Transverse colon (tissue), 4 donors: Measurements from ENCODE around the gene PRPF19. TPM values are rescaled to one million over a fixed set of nuclear protein-coding genes. Genes with fewer than 3 reads are reported as not detected.

Source experiments
- DNase-seq: peaks from one replicate; pipeline ENCODE4 v3.0.0-alpha.2; 2019
- H3K27ac ChIP-seq, 4 donors: fragments of 200-600 bp; sonication (generic); 2 replicates each; pipeline ENCODE4 v1.5.1; 2016 to 2018; ENCODE audit warnings: inconsistent platforms in 4 of 4
- H3K27me3 ChIP-seq: fragments of 200-600 bp; sonication (generic); 2 replicates; pipeline ENCODE4 v1.5.1; 2017; ENCODE audit warnings: inconsistent platforms
- H3K36me3 ChIP-seq, 4 donors: fragments of 200-600 bp; sonication (generic); 2 replicates each; pipeline ENCODE4 v1.5.1; 2017 to 2019; ENCODE audit warnings: inconsistent platforms in 4 of 4
- H3K4me1 ChIP-seq, 4 donors: fragments of 200-600 bp; sonication (generic); 2 replicates each; pipeline ENCODE4 v1.5.1; 2017 to 2020; ENCODE audit warnings: inconsistent platforms in 4 of 4
- H3K4me3 ChIP-seq, 4 donors: fragments of 200-600 bp; sonication (generic); 1 replicate in 1 of 4; 2 replicates in 3 of 4; pipeline versions ENCODE4 v1.5.1 to v1.6.1; 2017 to 2019; ENCODE audit warnings: inconsistent platforms in 4 of 4
- H3K9me3 ChIP-seq, 2 donors: fragments of 200-600 bp; sonication (generic); 2 replicates each; pipeline ENCODE4 v1.5.1; 2017 to 2019; ENCODE audit warnings: inconsistent platforms in 2 of 2
- EP300 ChIP-seq: sonication (generic); formaldehyde crosslinking; IDR thresholded peaks from one replicate; pipeline ENCODE4 v1.6.1; 2017; ENCODE audit warnings: antibody characterized with exemption, low read depth
- POLR2A ChIP-seq: fragments of 450-650 bp; IDR thresholded peaks from one replicate; pipeline ENCODE4 v1.6.1; 2016; ENCODE audit warnings: antibody characterized with exemption, mild to moderate bottlenecking, moderate library complexity
- POLR2AphosphoS5 ChIP-seq, 3 donors: sonication (generic); formaldehyde crosslinking; IDR thresholded peaks; one replicate each; pipeline ENCODE4 v1.6.1; 2016; ENCODE audit warnings: antibody characterized with exemption in 3 of 3
- WGBS, 2 donors: methylation state at CpG; one replicate each; pipeline ENCODE4 v1.1.5; 2018; ENCODE audit warnings: low coverage in 1 of 2; 5-methylcytosine and 5-hydroxymethylcytosine counted together
- in situ Hi-C, 4 donors: fragments of 200-750 bp; cut with MboI; loops; one replicate each; pipeline versions ENCODE4 v1.15.0 to v1.15.1; 2017; ENCODE audit warnings: low sequenced_read_pairs in 3 of 4, low pct_ligation_motif_present in 1 of 4, low pct_unique_long_range_greater_than_20kb in 1 of 4
- intact Hi-C: fragments of 100-400 bp; cut with DNase I; formaldehyde crosslinking; loops from one replicate; pipeline ENCODE4 v1.15.1; 2023; ENCODE audit warnings: low total_unique reads
- total RNA-seq, 4 donors: library from RNA; depleted of rRNA; stranded (reverse); fragments of >200 nt; gene quantifications; one replicate each; pipeline ENCODE4 v1.1.0, GENCODE V29; 2016
- TF ChIP-seq, protein P1 (sequence below), 5 experiments: fragments of 200-600 bp in 3 of 5; fragments of 450-650 bp in 2 of 5; sonication (generic) in 3 of 5; IDR thresholded peaks; 1 replicate in 2 of 5; 2 replicates in 3 of 5; pipeline ENCODE4 v1.5.1; 2016 to 2017; ENCODE audit warnings: antibody characterized with exemption in 5 of 5, inconsistent platforms in 3 of 5, mild to moderate bottlenecking in 2 of 5, moderate library complexity in 1 of 5

Gene PRPF19
- total RNA-seq, 4 donors from 2014 or later: 15.5 to 70.3 (median 42.8) TPM

DNA sequence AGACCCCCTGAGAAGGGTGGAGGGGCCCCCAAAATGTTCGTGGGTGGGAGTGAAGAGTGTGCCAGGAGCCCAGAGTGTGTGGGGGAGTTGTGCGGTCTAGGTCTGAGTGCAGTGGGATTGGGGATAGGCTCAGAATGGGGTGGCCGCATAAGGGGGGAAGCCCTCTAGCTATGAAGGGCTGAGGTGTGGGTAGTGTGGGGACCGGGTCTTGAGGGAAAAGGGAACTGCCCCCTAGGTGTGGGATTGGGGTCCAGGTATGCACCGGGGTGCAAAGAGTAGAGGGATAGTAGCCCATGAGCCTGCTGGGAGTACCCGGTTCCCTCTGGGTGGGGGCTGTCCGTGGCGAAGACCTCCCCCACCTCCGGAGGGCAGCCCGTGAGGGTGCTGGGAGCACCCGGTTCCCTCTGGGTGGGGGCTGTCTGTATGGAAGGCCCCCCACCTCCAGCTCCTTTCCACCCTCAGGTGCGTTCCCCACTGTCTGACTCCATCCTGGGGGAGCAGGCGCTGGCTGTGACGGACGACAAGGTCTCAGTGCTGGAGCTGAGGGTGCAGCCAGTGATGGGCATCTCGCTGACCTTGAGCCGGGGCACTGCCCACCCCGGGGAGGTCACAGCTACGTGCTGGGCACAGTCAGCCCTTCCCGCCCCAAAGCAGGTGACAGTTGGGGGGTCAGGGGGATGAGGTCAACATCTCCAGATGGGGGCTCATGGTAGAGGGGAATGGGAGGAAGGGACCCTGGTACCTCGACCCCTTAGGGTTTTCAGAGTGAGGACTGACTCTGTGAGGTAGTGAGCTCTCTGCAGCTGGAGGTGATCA, 28.6 kb upstream of the PRPF19 start:
- no peaks in the 10 kb centered on the region for H3K4me1 ChIP-seq
- no peaks in the 10 kb centered on the region for H3K9me3 ChIP-seq
- H3K4me3 ChIP-seq: no peak overlapping the region
- in situ Hi-C loops (no loop called here), intact Hi-C loops (no loop called here)
- H3K27ac ChIP-seq: no peak overlapping the region
- TF ChIP-seq, protein P1, sequence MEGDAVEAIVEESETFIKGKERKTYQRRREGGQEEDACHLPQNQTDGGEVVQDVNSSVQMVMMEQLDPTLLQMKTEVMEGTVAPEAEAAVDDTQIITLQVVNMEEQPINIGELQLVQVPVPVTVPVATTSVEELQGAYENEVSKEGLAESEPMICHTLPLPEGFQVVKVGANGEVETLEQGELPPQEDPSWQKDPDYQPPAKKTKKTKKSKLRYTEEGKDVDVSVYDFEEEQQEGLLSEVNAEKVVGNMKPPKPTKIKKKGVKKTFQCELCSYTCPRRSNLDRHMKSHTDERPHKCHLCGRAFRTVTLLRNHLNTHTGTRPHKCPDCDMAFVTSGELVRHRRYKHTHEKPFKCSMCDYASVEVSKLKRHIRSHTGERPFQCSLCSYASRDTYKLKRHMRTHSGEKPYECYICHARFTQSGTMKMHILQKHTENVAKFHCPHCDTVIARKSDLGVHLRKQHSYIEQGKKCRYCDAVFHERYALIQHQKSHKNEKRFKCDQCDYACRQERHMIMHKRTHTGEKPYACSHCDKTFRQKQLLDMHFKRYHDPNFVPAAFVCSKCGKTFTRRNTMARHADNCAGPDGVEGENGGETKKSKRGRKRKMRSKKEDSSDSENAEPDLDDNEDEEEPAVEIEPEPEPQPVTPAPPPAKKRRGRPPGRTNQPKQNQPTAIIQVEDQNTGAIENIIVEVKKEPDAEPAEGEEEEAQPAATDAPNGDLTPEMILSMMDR (IDR thresholded peaks at IDR 0.05): no peak
- TF ChIP-seq EP300 (no peak), POLR2AphosphoS5 (IDR thresholded peaks at IDR 0.05) (no peak), POLR2A (no peak)
- no peak for DNase-seq
- 87% methylated on average over 21 of the region's 21 CpGs; no CpG with 5 or more reads in 1 of the 2 donors for WGBS, 2 donors
- no peaks in the 10 kb centered on the region for H3K27me3 ChIP-seq
- H3K36me3 ChIP-seq: no peaks in the 10 kb centered on the region

DNA sequence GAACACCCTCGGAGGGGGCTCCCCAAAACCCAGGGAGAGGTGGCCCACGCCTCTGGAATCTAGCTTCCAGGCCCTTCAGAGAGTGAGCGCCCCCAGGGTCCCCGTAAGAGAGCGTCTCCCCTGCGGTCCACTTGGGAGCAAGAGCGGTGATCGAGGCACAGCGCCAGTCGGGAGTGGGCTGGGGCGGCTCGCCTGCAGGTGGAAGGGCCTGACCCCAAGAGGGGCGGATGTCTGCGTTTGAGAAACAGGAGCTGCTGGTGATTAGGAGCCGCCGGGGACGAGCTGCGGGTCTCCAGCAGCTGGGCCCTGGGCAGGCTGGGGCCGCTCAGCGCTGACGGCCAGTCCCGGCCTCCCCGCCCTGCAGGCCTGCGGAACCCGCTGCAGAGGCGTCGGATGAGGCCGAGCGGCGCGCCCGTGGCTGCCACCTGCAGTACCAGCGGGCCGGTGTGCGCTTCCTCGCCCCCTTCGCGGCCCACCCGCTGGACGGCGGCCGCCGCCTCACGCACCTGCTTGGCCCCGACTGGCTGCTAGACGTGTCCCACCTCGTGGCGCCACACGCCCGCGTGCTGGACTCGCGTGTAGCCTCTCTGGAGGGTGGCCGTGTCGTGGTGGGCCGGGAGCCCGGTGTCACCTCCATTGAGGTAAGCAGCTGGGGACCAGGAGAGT, 27.9 kb upstream of the PRPF19 start:
- WGBS, 2 donors: 92% methylated on average over 34 of the region's 57 CpGs; no CpG with 5 or more reads in 1 of the 2 donors
- no peak overlapping the region for H3K4me3 ChIP-seq
- in situ Hi-C loops (no loop called here), intact Hi-C loops (no loop called here)
- no peaks in the 10 kb centered on the region for H3K27me3 ChIP-seq
- DNase-seq: no peak
- no peaks in the 10 kb centered on the region for H3K9me3 ChIP-seq
- H3K4me1 ChIP-seq: no peaks in the 10 kb centered on the region
- H3K27ac ChIP-seq: no peak overlapping the region
- H3K36me3 ChIP-seq: no peaks in the 10 kb centered on the region
- TF ChIP-seq, protein P1 (IDR thresholded peaks at IDR 0.05): no peak
- TF ChIP-seq POLR2A (no peak), EP300 (no peak)

DNA sequence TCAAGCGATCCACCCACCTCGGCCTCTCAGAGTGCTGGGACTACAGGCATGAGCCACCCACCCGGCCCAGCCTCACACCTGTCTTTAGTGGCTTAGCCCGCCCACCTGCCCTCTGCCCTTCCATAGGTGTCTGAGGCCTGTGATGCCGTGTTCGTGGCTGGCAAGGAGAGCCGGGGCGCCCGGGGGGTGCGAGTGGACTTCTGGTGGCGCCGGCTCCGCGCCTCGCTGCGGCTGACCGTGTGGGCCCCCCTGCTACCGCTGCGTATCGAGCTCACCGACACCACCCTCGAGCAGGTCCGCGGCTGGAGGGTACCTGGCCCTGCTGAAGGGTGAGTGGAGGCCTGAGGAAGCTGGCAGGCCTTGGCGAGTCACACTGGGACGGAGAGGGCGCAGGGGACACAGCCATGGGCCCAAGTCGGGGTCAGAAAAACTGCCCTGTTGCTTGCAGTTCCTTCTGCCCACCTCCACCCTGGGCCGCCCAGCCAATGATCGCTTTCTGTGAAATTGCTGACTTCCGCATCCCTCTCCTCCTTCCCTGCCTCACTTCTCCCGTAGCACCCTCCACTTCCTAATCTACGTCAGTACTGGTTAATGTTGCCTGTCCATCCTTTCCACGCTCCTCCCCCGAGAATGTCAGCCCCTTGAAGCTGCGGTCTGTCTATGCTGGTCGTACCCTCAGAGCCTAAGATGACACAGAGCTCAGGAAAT, 27.2 kb upstream of the PRPF19 start:
- in situ Hi-C loops: no loop called here
- TF ChIP-seq POLR2A (no peak), EP300 (no peak), POLR2AphosphoS5 (IDR thresholded peaks at IDR 0.05) (no peak)
- TF ChIP-seq, protein P1 (IDR thresholded peaks at IDR 0.05): no peak
- intact Hi-C loops: no loop called here
- 88 to 91% methylated on average over 5 to 37 of the region's 37 CpGs for WGBS, 2 donors
- Histone ChIP-seq H3K27me3 (no peaks in the 10 kb centered on the region), H3K36me3 (no peaks in the 10 kb centered on the region), H3K4me1 (no peaks in the 10 kb centered on the region), H3K27ac (no peak overlapping the region), H3K9me3 (no peaks in the 10 kb centered on the region), H3K4me3 (no peak overlapping the region)
- DNase-seq: no peak

DNA sequence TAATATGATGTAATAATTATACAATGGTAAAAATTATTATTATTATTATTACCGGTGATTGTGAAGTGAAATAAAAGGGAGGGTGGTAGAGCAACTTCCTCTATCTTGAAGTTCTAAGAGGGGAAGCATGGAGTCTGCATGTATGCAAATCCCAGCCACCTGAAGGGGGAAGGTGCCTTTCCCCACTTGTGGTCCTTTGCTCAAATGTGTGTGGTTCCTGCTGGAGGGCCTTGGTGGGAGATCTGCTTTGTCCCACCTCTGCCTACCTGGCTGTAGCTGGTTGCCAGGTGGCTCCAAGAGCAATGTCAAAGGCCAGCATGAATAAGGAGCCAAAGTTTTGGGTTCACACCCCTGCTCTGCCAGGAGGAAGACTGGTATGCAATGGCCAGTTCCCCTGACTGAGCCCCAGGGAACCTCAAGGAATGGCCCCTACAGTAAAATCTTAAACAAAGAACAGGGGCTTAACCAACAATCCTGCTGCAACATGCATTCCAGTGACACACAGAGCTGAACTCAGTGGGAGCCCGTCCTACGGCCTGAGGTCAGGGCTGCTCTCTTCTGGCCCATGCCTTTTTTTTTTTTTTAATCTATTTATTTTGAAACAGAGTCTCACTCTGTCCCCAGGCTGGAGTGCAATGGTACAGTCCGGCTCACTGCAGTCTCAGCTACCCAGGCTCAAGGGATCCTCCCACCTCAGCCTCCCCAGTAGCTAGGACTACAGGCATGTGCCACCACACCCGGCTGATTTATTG, 26.4 kb upstream of the PRPF19 start:
- Histone ChIP-seq H3K36me3 (no peaks in the 10 kb centered on the region), H3K27me3 (no peaks in the 10 kb centered on the region), H3K4me3 (no peak overlapping the region), H3K4me1 (no peaks in the 10 kb centered on the region), H3K9me3 (no peaks in the 10 kb centered on the region), H3K27ac (no peak overlapping the region)
- WGBS, 2 donors: 72 to 79% methylated on average over 2 to 5 of the region's 5 CpGs
- in situ Hi-C loops (no loop called here), intact Hi-C loops (no loop called here)
- no peak for TF ChIP-seq EP300
- TF ChIP-seq, protein P1 (IDR thresholded peaks at IDR 0.05): no peak
- TF ChIP-seq POLR2A: no peak
- TF ChIP-seq POLR2AphosphoS5 (IDR thresholded peaks at IDR 0.05): no peak
- no peak for DNase-seq
